Adrenal gland (tissue), 5 donors: ENCODE data around the gene IRF9.

Experiments
- POLR2A ChIP-seq, 2 donors: fragments of 450-650 bp; IDR thresholded peaks; one replicate each; pipeline ENCODE4 v1.6.1; 2017; ENCODE audit warnings: antibody characterized with exemption in 2 of 2, mild to moderate bottlenecking in 2 of 2, moderate library complexity in 1 of 2
- TF ChIP-seq, protein P1 (sequence below), 6 experiments: fragments of 450-650 bp in 4 of 6; fragments of 200-600 bp in 2 of 6; sonication (generic) in 1 of 6; IDR thresholded peaks; 1 replicate in 5 of 6; 2 replicates in 1 of 6; pipeline versions ENCODE4 v1.5.1 to v1.8.0; 2016 to 2021; ENCODE audit warnings: antibody characterized with exemption in 6 of 6, mild to moderate bottlenecking in 2 of 6, moderate library complexity in 1 of 6
- donor health status: DM: no; HTN: no; CAD: no.

DNA sequence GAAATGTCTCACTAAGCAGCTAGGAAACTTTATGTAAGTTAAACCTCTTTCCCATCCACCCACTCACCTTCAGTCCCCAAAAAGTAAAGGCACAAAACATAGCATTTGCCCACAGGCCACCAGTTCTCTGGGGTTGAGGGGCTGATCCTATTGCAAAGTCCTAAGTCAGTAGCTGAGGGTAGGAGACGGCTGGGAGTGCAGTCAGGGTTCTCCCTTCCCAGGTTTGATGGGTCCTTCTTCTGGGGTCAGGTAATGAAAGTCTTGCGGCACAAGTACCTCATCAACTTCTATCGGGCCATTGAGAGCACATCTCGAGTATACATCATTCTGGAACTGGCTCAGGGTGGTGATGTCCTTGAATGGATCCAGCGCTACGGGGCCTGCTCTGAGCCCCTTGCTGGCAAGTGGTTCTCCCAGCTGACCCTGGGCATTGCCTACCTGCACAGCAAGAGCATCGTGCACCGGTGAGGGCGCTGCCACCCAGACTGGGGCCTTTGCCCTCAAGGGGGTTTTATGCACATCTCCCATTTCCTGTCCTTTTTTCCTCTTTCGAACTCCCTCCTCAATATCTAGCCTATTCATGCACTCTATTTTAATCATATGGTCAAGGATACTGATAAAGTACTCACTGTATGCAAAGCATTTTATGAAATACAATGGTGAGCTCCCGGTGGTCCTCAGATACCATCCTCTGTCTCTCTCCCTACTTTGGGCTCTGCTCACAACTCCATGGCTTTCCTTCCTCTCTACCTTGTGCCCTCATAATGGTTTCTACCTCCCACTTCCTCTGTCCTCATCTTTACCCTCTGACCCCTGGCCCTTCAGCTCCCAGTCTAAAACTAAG, 45.4 kb downstream of the IRF9 start:
- TF ChIP-seq, protein P1, sequence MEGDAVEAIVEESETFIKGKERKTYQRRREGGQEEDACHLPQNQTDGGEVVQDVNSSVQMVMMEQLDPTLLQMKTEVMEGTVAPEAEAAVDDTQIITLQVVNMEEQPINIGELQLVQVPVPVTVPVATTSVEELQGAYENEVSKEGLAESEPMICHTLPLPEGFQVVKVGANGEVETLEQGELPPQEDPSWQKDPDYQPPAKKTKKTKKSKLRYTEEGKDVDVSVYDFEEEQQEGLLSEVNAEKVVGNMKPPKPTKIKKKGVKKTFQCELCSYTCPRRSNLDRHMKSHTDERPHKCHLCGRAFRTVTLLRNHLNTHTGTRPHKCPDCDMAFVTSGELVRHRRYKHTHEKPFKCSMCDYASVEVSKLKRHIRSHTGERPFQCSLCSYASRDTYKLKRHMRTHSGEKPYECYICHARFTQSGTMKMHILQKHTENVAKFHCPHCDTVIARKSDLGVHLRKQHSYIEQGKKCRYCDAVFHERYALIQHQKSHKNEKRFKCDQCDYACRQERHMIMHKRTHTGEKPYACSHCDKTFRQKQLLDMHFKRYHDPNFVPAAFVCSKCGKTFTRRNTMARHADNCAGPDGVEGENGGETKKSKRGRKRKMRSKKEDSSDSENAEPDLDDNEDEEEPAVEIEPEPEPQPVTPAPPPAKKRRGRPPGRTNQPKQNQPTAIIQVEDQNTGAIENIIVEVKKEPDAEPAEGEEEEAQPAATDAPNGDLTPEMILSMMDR (IDR thresholded peaks at IDR 0.05) = no peak
- no peak for TF ChIP-seq POLR2A (IDR thresholded peaks at IDR 0.05)
